Epidermal melanocyte (primary cell): Measurements from ENCODE around the gene PRELID2.

Experiments
- DNase-seq: peaks from one replicate; pipeline ENCODE4 v3.0.0; 2011; ENCODE audit warnings: low spot score; ENCODE audit not compliant: insufficient read length

PRELID2 gene

DNA sequence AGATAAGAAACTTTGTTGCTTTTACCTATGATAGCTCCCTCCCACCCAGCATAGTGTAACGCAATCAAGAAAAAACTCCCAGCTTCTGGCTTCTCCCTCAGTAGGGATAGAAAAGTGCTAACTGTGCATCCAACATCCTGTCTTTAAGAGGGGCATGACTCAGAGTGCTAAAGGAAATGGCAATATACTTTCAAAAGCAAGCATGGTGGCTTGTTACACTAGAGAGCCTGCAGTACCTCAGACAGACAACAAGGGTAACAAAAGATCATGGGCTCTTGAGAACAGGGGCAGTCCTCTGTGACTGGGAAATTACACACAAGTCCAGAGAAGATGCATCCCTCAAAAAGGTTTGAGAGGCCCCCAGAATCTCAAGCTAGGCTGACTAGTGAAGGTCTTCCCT lies 37.8 kb downstream of the PRELID2 start:
- DNase-seq, result no peak

DNA sequence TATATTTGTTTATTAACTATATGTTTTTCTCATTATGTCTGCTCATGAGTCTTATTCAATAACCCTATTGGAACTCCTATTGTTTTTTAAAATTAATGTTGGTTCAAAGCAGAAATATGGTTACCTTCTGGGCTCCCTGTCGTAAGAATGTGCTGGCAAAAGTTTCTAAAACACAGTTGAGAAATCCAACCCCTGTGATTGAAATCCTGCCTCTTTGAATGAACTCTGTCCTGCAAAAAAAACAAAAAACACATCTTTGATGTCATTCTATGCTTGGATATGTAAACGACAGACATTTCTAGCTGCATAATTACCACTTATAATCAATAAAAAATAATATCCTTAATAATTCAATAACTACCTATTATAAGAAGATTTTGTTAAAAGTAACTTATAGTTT lies 38.8 kb downstream of the PRELID2 start:
- no peak for DNase-seq

DNA sequence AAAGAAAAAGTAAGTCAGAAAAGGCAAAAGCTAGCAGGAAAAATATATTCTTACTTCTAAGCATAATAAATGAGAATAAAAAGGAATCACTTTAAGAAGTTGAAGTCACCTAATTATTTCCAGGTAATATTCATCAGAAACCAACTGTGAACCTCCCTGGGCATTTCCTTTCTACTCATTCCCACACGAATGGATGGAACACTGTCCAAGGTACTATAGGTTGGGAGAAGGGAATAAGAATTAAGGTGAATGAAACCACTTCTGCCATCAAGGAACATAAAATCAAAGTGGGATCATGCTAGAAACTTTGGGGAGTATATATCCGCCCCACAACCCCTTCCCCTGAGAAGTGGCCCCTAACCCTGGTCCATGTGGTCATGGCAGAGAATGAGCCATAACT lies 41.6 kb downstream of the PRELID2 start:
- no peak for DNase-seq

DNA sequence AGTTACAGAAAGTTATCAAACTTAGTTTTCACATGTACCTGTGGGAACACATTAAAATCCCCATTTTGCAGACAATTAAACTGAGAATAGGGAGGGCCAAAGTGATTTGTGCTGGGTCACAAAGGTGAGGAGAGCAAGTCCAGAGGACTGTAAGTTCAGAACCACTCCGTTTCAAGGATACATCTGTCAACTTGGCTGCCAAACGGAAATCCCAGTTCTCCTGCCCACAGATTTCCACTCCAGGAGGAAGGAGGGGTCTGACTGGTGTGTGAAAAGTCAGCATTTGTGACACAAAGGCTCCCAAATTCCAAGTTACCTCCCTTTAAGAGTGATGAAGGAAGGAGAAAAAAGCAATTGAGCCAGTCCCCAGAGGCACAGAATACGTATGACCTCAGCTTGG lies 42.3 kb downstream of the PRELID2 start:
- DNase-seq, result no peak

DNA sequence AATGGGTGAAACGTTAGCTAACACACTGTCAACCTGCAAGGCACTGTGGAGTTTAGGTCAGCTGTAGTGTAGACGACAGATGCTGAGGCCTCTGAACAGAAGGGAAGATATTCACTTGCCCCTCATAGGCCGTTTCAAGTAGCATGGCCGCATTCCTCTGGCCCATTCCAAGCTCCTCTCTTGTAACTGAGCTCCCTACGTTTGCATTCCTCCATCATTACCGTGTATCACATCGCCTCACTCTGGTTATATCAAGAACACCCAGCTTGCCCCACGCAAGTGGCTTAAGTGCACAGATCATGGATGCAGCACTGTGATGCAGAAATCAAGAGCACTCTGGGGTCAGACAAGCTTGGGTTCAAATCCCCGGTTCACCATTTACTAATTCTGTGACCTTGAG lies 43.3 kb downstream of the PRELID2 start:
- DNase-seq, result no peak

DNA sequence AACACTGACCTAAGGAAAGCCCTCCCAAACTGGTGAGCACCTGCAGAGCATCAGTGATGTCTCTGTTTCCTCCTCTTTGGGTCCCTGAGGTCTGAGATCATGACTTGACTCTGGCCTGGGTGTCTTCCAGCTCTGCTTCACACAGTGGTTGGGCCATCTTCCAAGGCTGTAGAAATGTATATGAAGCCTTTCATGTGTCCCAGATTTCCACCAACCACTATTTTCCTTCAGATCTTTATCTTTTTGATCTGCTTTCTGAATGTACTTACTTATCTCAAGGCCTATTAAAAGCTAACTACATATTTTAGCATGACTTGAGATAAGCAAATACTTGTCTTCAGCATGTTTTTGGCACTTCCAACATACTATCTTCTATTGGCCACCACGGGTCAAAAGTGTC lies 47.1 kb downstream of the PRELID2 start:
- DNase-seq, result no peak

DNA sequence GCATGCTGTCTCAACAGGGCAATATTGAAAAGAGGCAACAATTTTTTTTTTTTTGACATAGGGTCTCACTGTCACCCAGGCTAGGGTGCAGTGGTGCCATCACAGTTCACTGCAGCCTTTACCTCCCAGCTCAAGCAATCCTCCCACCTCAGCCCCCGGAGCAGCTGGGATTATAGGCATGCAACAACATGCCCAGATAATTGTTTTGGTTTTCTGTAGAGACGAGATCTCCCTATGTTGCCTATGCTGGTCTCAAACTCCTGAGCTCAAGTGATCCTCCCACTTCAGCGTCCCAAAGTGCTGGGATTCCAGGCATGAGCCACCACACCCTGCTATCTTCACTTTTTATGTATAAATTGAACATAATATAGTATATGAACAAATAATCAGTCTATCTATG lies 47.6 kb downstream of the PRELID2 start:
- DNase-seq, result no peak

DNA sequence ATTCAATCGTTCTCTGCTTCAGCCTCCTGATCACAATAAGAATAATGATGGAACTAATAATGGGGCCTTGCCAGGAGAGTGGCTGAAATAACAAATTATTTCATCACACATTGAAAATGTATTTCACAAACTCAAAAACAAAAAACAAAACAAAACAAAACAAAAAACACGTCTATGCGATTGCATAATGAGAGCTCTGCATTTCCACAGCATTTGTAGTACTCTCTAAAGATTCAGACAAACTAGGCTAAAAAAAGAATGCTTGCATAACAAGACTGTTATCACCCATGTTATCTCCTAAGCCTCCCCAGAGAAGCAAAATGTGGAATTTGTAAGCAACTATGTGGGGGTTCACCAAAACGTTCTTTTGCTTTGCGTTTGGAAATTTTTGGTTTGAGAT lies 48.1 kb downstream of the PRELID2 start:
- no peak for DNase-seq

DNA sequence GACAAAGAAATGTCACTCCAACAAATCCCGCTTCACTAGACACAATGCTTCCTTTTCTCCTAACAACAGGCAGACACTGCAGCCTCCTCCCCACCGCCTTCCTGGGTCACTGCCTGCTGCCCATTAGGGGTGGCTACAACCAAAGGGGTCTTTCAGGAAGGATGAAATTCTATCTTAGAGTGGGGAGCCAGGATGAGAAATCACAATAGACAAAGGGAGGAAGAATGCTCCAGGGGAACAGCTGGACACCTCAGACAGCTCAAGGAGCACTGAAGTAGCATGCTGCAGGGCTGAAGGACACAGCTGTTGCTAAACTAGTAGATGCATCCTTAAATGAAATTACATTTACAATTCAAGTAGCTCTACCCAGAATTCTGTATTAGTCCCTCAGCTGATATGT lies 54.2 kb downstream of the PRELID2 start:
- no peak for DNase-seq

DNA sequence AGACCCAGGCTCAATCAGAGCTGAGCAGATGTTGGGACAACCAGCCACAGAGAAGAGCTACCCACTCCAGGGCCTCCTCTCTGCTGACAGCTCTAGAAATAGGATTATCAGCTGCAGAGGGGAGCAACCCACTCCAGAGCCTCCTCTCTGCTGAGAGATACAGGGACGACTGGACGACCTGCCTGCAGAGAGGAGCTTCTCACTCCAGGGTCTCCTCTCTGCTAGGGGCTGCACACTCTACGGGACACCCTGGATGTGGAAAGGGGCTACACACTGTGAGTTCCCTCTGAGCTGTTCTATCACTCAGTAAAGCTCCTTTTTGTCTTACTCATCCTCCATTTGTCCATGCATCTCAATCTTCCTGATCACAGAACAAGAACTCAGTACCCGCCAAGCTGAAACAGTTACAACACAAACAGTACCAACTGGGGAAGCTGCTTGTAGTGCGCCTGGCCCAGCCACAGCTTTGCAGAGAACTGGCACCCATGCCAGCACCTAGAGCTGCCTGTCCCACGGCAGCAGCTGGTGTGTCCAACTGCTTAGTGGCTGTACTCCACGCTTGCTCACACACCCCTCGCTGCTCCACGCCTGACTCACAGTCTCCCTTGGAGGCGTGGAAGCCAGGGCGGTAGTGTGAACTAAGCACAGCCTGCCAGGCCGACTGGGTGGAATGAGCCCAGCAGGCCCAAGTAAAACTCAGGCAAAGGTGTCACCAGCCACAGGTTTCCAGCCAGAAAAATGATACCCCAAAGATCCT lies 56.8 kb downstream of the PRELID2 start:
- no peak for DNase-seq

DNA sequence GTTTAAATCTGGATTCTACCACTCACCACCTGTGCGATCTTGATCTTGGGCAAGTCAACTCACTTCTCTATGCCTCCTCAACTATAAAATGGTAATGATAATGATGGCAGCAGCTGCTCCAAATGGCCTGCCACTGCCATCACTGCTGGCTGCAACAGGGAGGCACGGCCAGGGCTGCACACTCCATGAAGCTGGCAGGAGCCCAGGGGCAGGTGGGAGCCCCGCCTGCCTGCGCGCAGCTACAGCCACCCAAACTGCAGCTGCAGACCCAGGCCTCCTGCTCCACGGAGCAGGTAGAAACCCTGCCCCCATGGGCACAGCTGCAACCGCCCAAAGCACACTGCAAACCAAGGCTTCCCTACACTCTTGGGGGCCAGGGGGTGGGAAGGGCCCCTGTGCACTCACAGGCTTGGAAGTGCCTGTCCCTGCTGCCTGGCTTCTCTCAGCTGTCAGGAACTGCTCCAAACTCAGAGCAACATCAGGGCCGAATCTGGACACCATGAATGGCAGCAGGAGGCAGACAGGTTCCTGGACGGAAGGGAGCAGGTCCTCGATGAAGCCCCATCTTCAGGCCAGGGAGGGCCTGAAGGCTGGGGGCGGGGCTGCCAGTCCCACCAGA lies 57.6 kb downstream of the PRELID2 start:
- DNase-seq, result no peak

DNA sequence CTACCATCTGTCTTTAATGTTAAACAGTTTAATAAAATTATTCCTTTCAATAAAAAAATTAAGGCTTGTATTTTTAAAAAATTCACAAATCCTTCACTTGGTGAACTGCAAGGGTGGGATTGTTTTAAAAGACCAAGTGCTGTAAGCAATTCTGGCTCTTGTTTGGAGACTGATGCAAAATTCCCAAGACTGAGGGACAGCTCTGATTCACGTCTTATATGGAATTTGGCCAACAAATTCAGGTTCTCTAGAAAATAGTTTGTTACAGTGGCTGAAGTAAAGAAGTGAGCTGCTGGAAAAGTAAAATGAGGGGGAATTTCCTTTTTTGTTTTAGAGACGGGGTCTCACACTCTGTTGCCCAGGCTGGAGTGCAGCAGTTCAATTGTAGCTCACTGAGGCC lies 58.3 kb downstream of the PRELID2 start:
- no peak for DNase-seq

DNA sequence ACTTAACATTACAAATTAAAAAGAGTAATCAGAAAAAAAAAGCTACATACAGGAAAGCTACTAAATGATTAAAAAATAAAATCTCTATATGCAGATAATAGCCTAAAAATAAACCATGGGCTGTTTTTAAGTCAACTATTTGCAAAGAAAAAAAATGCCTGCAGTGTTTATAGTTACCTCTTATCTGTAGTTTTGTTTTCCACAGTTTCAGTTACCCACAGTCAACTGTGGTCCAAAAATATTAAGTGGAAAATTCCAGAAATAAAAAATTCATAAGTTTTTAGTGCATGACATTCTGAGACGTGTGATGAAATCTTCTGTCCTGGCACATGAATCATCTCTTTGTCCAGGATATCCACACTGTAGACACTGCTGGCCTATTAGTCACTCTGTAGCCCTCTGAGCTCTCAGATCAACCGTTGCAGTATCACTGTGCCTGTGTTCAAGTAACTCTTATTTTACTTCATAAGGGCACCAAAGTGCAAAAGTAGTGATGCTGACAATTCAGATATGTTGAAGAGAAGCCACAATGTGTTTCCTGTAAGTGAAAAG lies 59.2 kb downstream of the PRELID2 start:
- DNase-seq, result peak; percentile 78

DNA sequence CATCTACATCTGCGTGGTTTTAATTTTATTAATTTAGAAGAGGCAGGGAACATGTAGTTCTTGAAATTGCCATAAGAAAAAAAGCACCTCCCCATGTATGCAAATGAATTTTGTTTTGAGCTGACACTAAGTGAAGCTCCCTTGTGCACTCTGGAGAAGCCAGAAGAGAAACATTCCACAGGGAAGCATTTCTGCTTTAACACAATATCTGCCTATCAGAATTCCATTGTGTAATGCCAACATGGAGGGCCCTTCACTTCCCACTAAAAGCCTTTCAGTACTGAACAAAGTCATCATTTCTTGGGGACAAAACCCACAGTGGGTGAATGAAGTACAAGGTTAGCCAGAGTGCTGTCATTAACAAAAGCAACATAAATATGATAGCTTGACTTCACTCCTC lies 59.7 kb downstream of the PRELID2 start:
- no peak for DNase-seq

DNA sequence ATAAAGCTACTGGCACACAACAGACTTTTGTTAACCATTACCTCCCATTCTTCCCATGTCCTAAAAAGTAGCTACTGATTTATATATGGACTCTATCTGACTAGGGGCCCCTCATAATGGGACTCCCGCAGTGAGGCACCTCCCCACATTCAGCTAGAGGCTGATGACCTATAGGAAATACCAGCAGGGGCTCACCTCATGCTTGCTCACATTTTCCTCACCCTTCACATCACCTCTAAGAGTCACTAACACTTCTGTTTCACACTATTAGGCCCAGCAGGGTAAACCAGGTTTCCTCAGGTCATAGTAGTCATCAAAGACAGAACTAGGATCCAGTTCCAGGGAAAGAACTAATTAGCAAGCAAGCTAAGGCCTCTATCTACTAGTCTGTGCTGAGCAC lies 60.7 kb downstream of the PRELID2 start:
- no peak for DNase-seq

DNA sequence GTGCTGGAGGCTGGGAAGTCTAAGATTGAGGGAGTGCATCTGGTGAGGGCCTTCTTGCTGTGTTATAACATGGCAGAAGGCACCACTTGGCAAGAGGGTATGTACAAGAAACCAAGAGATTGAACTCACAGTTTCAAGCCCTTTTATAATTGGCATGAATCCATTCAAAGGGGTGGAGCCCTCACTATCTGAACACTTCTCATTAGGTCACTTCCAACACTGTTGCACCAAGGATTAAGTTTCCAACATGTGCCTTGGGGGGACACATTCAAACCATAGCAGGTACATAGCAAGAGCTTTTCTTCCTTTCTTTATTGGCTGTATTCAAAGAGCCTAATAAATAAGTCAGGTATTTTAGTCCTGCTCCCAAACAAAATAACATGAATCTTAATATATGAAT lies 62.7 kb downstream of the PRELID2 start:
- no peak for DNase-seq

DNA sequence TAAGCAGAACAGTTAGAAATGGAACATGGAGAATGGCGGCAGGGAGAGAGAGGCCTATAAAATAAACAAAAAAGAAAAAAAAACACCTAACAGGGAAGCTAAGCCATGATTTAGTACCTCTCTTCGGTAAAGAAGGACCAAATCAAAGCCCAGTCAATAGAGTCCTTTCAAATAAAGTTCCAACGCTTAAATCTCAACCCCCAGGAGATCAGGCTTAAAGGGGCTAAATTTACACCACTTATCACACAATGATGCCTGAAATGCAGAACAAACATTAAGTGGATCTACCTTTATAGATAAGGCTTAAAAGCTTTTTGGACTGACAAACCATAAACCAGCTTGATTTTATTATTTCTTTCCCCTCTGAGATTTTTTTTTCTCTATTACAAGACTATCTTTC lies 66.3 kb downstream of the PRELID2 start:
- DNase-seq, result no peak

DNA sequence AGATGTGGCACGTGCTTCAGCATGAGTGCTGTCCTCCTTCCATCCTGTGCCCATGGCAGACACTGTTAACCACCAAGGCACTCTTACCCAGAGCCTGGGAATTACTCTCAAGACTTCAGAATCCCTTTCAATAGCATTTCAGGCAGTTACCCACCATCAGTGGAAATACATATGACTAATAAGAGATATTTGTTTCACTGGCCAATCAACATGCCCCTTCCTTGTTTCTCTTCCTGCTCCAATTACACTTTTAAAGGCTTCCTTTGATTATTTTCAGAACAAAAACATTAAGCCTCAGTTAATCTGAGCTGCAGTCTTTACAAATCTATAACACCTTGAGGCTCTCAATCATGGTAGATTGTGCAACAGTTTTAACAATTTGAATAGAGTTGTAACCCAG lies 70.8 kb downstream of the PRELID2 start:
- DNase-seq, result no peak

DNA sequence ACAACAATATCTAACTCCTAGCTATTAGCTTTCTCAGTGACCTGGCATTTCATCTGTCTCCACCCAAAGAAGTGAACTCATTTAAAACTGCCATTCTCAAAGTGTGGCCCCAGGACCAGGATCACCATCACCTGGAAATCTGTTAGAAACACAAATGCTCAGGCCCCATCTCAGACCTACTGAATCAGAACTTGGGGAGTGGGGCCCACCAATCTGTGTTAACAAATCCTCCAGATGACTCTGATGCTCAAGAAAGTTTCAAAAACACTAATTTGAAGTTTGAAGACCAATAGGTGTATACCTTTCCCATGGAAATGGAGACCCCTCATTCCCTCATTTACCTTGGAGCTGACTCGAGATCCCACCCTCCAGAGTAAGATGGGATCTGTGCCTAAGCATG lies 72.3 kb downstream of the PRELID2 start:
- DNase-seq, result no peak

DNA sequence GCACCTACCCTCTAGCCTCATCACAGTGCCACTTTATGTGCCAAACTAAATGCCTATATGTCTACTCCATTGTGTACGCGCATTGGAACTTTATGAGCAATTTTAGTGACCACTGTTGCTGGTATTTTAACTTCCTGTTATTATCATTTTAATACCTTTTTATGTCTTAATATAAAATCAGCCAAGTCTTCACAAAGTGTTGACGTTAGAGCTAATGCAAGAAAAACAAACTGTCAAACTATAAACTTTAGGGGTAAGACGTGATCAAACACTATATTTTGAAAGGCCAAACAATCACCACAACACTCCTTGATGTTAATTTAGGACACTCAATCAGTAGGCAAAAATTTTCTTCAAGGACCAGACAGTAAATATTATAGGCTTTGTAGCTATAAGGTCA lies 73.9 kb downstream of the PRELID2 start:
- no peak for DNase-seq

DNA sequence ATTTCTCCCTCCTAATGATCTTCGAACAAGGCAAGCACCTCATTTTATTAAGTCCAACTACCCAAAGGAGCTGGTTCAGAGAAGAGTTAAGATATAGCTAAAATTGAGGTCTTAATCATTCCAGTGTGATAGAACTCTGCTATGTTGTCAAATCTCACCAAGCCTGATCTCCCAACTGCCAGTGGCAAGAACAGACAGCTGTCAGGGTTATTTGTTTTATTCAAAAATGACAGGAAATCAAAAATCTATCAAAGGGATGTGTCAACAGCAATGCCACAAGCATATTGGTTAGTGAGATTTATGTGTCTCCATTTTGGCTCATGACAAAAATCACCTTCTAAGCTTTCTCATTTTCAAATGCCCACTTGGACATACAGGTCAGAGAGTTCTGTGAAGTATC lies 74.5 kb downstream of the PRELID2 start:
- DNase-seq, result no peak

DNA sequence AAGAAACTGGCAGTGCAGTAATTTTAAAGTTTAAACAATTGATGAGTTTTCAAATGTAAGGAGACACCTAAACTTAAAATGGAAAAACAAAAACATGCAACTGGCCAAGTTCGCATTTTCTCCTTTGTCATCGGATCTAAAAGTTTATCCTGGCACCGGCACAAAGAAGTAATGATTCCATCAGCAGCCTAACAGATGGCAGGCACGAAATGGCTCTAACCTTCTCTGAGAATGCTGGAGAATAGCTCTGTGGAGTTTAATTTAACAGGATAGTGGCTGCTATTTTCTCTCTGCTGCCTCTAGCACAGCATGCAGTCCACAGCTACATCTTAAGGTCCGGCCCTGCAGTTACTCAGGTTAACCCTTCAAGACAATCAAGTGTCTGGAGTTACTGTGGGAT lies 82.2 kb downstream of the PRELID2 start:
- no peak for DNase-seq

DNA sequence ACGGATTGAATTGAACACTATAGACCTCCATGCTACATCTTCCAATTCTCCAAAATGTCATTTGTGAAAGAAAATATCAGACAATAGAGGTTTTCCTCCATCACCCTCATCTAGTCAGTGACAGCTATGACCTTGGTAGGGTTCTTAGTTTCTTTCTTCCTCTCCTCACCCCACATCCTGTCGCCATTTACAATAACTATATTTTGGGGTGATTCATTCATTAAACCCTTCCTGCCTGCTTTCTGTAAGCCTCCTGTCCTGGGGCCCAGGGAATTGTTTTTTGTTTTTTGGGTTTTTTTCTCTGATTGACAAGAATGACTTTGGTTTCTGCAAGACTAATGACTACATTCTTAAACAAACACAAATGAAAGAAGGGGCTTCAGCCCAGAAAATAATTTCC lies 82.6 kb downstream of the PRELID2 start:
- no peak for DNase-seq
